ENCODE measurements around the gene BAZ1A.

BAZ1A gene, protein sequence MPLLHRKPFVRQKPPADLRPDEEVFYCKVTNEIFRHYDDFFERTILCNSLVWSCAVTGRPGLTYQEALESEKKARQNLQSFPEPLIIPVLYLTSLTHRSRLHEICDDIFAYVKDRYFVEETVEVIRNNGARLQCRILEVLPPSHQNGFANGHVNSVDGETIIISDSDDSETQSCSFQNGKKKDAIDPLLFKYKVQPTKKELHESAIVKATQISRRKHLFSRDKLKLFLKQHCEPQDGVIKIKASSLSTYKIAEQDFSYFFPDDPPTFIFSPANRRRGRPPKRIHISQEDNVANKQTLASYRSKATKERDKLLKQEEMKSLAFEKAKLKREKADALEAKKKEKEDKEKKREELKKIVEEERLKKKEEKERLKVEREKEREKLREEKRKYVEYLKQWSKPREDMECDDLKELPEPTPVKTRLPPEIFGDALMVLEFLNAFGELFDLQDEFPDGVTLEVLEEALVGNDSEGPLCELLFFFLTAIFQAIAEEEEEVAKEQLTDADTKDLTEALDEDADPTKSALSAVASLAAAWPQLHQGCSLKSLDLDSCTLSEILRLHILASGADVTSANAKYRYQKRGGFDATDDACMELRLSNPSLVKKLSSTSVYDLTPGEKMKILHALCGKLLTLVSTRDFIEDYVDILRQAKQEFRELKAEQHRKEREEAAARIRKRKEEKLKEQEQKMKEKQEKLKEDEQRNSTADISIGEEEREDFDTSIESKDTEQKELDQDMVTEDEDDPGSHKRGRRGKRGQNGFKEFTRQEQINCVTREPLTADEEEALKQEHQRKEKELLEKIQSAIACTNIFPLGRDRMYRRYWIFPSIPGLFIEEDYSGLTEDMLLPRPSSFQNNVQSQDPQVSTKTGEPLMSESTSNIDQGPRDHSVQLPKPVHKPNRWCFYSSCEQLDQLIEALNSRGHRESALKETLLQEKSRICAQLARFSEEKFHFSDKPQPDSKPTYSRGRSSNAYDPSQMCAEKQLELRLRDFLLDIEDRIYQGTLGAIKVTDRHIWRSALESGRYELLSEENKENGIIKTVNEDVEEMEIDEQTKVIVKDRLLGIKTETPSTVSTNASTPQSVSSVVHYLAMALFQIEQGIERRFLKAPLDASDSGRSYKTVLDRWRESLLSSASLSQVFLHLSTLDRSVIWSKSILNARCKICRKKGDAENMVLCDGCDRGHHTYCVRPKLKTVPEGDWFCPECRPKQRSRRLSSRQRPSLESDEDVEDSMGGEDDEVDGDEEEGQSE (N-terminal part only)

DNA sequence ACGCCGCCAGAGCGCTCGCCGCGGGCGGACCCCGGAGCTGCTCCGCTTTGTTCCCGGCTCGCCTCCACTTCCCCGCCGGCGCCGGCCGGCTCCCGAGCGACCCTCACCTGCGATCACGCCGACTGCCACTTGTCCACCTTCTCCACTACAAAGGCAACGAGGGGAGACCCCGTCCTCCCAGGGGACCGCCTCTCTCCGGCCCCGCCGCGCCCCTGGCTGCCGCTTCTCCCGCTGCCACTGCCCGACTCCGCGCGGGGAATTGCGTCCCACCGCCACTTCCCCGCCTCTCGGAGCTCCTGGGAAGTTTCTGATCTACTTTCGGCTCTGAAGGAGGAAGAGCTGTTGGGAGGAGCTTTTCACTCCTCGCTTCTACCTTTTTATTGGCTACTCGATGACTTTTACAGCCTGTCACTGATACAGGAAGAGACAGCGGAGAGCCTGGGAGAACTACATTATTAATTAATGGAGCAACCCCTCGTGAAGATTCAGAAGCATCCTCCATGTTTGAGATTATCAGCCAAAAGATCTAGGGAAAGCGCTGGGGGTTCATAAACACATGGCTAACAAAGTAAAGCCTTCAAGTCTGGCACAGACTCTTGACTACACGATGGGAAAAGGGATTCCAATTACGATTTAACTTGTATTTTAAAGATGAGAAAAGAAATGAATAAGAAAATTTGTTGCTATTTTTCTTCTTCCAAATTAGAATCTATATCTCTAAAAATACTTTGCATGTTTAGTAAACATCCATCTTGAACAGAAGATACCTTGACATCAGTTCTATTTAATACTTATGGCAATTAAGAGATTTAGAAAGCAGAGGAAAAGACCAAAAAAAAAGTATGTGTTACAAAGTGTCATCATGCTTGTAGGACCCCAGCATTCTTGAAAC is at the start of gene BAZ1A:
TSS of gene BAZ1A (minus strand) at position 330 of the 892 bp plus-strand sequence. CDS start 756 bp downstream, outside the sequence.
- TF ChIP-seq POLR2A (IDR thresholded peaks at IDR 0.05; ENCODE audit: low read depth, low read length): peak; percentile 82
- DNase-seq (ENCODE audit: insufficient read length, low spot score): peak; percentile 77
- FAIRE-seq: peak; percentile 96

DNA sequence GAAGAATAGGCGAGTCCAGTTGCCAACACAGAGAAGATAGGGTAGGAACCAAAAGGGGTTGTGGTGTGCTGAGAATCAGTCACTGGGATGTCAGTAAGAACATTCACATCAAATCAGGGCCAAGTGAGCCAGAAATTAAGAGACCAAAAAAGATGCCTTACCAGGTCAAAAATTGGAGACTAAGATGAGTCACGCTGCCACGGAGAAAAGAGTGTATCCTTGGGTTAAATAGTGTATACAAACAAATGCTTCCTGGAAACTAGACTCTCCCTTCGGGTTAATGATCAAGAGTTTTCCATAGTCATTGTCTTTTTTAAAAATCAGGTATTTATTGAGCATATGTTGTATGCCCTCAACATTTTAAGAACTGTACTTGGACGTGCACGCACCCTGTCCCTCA is 45.2 kb upstream of the BAZ1A start:
- FAIRE-seq (no peak), DNase-seq (ENCODE audit: insufficient read length, low spot score) (no peak)
- TF ChIP-seq POLR2A (IDR thresholded peaks at IDR 0.05; ENCODE audit: low read depth, low read length): no peak

DNA sequence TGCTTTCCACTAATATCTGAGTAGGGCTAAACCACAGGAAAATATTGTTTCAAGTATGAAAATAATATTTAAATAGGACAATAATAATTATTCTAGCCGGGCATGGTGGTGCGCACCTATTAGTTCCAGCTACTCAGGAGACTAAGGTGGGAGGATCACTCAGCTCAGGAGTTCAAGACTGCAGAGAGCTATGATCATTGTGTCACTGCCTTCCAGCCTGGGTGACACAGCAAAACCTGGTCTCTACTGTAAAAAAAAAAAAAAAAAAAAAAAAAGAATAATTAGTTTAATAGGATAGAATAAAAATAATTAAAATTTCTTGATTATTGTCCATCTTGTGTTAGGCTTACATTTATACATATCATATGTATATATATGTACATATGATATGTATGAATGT is 38.5 kb upstream of the BAZ1A start:
- no peak for TF ChIP-seq POLR2A (IDR thresholded peaks at IDR 0.05; ENCODE audit: low read depth, low read length)
- FAIRE-seq (no peak), DNase-seq (ENCODE audit: insufficient read length, low spot score) (no peak)

DNA sequence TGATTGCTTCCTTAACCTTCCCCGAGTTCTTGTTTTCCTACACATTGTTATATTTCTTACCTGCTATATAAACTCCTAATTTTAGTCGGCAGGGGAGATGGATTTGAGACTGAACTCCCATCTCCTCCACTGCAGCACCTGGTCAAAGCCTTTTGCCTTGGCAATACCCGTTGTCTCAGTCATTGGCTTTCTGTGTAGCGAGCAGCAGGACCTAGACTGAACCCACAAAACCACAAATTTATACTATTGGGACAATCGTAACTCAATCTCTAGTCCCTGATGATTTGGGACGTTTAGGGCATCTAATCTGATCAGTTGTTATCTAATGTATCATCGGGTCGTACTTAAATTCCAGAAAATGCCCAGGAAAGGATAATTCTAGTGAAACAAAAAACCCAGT is 37.8 kb upstream of the BAZ1A start:
- DNase-seq (ENCODE audit: insufficient read length, low spot score) (no peak), FAIRE-seq (no peak)
- TF ChIP-seq POLR2A (IDR thresholded peaks at IDR 0.05; ENCODE audit: low read depth, low read length): no peak

DNA sequence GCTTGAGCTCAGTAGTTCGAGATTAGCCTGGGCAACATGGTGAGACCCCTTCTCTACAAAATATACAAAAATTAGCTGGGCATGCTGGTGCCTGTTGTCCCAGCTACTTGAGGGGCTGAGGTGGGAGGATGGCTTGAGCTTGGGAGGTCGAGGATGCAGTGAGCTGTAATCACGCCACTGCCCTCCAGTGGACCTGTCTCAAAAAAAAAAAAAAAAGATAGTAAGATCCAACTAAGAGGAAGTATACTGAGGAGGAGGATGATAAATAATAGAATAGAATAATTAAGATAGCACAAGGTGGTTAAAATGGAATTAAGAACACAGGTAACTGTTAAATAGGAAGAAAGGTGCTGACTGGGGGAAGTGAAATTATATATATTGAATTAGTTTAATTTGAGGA is 37.0 kb upstream of the BAZ1A start:
- no peak for FAIRE-seq
- DNase-seq (ENCODE audit: insufficient read length, low spot score): no peak
- no peak for TF ChIP-seq POLR2A (IDR thresholded peaks at IDR 0.05; ENCODE audit: low read depth, low read length)

DNA sequence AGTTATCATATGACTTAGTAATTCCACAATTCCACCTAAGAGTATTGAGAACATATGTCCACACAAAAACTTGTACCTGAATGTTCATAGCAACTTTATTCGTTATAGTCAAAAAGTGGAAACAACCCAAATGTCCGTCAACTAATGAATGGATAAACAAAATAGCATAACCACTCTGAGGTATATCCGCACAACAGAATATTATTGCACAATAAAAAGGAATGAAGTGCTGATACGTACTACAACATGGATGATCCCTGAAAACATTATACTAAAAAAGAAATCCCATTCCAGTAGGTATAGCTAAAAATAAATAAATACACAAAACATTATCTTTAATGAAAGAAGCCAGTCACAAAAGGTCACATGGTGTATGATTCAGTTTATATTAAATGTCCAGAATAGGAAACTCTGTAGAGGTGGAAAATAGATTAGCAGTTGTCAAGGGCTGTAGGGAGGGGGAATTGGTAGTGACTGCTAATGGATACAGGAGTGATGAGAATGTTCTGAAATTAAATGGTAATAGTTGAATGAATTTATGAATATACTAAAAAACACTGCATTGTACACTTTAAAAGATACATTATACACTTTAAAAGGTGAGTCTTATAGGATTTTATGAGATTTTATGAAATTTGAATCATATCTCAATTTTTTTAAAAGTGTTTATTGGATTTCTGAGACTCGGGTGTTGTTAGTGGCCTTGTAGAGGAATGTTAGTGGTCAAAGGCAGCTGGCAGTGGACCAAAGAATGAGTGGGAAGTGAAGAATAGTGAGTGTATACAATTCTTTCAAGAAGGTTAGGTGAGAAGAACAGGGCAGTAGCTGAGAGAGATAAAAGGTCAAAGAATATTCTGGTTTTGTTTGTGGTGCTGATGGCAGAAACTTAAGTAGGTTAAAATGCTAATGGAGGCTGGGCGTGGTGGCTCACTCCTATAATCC is 36.3 kb upstream of the BAZ1A start:
- TF ChIP-seq POLR2A (IDR thresholded peaks at IDR 0.05; ENCODE audit: low read depth, low read length): no peak
- DNase-seq (ENCODE audit: insufficient read length, low spot score): peak; percentile 35
- FAIRE-seq: peak; percentile 69

DNA sequence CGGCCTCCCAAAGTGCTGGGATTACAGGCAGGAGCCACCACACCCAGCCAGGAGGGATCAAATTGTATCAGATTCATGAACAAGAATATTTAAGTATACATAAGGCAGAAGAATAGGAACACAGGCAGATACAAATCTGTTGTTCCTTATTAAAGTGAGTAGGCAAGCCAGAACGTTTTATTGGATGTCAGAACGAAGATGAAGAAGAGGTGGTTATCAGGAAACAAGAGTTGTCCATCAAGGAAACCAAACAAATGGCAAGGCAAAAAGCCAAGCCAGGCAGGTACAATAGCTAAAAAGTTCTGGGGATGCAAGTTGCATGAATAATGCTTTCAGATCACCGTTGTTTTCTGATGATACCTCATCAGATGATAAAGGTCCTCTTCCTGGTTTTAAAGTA is 31.1 kb upstream of the BAZ1A start:
- TF ChIP-seq POLR2A (IDR thresholded peaks at IDR 0.05; ENCODE audit: low read depth, low read length): no peak
- FAIRE-seq: no peak

DNA sequence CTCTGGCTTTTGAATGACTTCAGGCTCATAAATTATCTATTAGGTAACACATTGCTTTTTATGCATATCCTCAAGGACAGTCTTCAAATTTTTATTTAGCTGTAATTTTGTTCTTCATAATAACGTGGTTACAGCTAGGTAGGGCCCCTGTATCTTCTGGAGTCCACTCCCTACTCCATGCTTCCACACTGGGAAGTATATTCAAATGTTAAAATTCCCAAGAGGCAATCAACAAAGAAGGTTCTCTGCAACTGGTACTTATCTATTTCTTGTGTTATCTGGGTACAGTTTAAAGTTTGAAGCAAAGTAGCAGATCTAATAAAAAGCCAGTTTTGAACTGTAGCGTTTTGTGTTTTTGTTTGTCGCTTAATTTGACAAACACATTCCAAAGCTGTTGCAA is 20.1 kb upstream of the BAZ1A start:
- DNase-seq (ENCODE audit: insufficient read length, low spot score) (no peak), FAIRE-seq (no peak)
- TF ChIP-seq POLR2A (IDR thresholded peaks at IDR 0.05; ENCODE audit: low read depth, low read length): no peak

More for the DNA sequence above, 31.1 kb upstream of the BAZ1A start:
- no peak for DNase-seq (ENCODE audit: insufficient read length, low spot score)

DNA sequence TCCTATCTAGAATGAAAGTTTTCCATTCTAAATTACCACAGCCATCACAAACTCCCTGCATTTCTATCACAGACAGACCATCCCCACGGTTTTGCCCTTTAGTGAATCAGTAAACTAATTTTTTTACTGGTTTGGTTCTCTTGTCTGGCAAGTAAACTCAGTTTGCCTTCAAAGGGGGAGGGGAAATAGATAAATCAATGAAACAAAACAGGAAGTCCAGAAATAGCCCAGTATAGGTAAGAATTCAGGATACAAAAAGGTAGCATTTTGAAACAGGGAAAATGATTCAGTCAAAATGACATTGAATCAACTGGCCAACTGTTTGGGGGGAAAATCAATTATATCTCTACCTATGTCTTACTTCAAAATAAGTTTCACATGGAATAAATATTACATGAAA is 15.8 kb upstream of the BAZ1A start:
- FAIRE-seq: no peak
- no peak for TF ChIP-seq POLR2A (IDR thresholded peaks at IDR 0.05; ENCODE audit: low read depth, low read length)
- no peak for DNase-seq (ENCODE audit: insufficient read length, low spot score)

DNA sequence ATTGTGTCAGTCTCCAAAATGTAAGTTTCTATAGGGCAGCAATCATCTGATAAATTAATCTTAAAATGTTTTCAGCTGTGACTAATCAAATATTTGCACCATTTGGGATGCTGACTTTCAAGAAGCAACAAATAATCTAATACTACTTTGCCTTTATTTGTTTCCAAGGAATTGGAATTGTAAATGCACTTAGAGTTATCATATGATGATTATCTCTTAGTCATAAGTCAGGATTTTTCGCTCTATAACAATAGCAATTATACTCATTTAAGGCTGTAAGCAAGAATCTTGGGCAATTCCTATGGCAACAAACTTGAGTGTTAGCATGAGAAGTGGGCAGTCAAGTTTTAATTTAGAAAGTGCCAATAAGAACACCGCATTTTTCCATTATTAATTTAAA is 13.0 kb upstream of the BAZ1A start:
- no peak for DNase-seq (ENCODE audit: insufficient read length, low spot score)
- TF ChIP-seq POLR2A (IDR thresholded peaks at IDR 0.05; ENCODE audit: low read depth, low read length): no peak
- FAIRE-seq: no peak

DNA sequence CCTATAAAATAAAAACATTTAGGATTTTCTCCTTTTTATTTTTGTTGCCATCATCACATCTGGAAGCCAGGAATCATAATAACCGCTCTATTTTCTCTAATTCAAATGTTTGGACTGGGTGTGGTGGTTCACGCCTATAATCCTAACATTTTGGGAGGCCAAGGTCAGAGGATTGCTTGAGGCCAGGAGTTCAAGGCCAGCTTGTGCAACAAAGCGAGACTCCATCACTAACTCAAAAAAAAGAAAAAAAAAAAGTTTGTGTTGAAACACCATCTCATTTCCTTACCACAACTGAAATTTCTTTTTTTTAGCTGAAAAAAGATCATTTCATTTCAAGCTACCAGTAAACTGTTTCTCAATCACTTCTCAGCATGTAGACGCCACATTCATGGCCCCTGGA is 8.8 kb upstream of the BAZ1A start:
- TF ChIP-seq POLR2A (IDR thresholded peaks at IDR 0.05; ENCODE audit: low read depth, low read length): no peak
- DNase-seq (ENCODE audit: insufficient read length, low spot score) (no peak), FAIRE-seq (no peak)

Measured in H54 (cell line).